Embryonic facial prominence (tissue), 1 donor: ENCODE measurements around the gene SLC16A1.
"Not testable (repeated sequence)": the region's sequence is repeated elsewhere in the genome, so short reads cannot be mapped to it uniquely, and the experiment has no call there.

ENCODE experiments used
- DNase-seq: peaks from one replicate; pipeline ENCODE4 v3.0.0-alpha.2; 2016; ENCODE audit errors: extremely low spot score

SLC16A1 gene

GRCh38 chr1:112925015-112925414, 31.0 kb downstream of the SLC16A1 start:
- no peak for DNase-seq

- DNase-seq, result no peak
Observed at GRCh38 chr1:112923959-112924349, 32.0 kb downstream of the SLC16A1 start.

GRCh38 chr1:112923234-112923958, 32.6 kb downstream of the SLC16A1 start:
- no peak for DNase-seq

GRCh38 chr1:112911506-112912220, 44.3 kb downstream of the SLC16A1 start:
- no peak for DNase-seq

- DNase-seq, result no peak
Observed at GRCh38 chr1:112909847-112910246, 46.1 kb downstream of the SLC16A1 start.

- DNase-seq, result no peak
Observed at GRCh38 chr1:112906150-112906698, 49.8 kb downstream of the SLC16A1 start.

GRCh38 chr1:112905395-112906149, 50.4 kb downstream of the SLC16A1 start:
- no peak for DNase-seq

- no peak for DNase-seq
Observed at GRCh38 chr1:112904831-112905261, 51.1 kb downstream of the SLC16A1 start.

GRCh38 chr1:112904071-112904830, 51.7 kb downstream of the SLC16A1 start:
- no peak for DNase-seq

- DNase-seq, result no peak
Observed at GRCh38 chr1:112902221-112902620, 53.8 kb downstream of the SLC16A1 start.

GRCh38 chr1:112901387-112901786, 54.6 kb downstream of the SLC16A1 start:
- no peak for DNase-seq

GRCh38 chr1:112896783-112897182, 59.2 kb downstream of the SLC16A1 start:
- no peak for DNase-seq

- no peak for DNase-seq
Observed at GRCh38 chr1:112894561-112895011, 61.4 kb downstream of the SLC16A1 start.

GRCh38 chr1:112894010-112894292, 62.0 kb downstream of the SLC16A1 start:
- no peak for DNase-seq

GRCh38 chr1:112893288-112894009, 62.5 kb downstream of the SLC16A1 start:
- DNase-seq, result no peak

GRCh38 chr1:112889906-112890305, 66.1 kb downstream of the SLC16A1 start:
- DNase-seq, result not testable (repeated sequence)

GRCh38 chr1:112889052-112889768, 66.8 kb downstream of the SLC16A1 start:
- no peak for DNase-seq

- no peak for DNase-seq
Observed at GRCh38 chr1:112888630-112889029, 67.4 kb downstream of the SLC16A1 start.

GRCh38 chr1:112887599-112888283, 68.3 kb downstream of the SLC16A1 start:
- DNase-seq, result no peak

GRCh38 chr1:112884996-112885395, 71.0 kb downstream of the SLC16A1 start:
- not testable (repeated sequence) for DNase-seq
